HG02763 (cell line): ENCODE results near the gene USE1.

Source experiments
- ATAC-seq: cut with Tn5 transposase; IDR thresholded peaks from one replicate; pipeline ENCODE4 v1.9.1; 2021; ENCODE audit warnings: mild to moderate bottlenecking, moderate library complexity; ENCODE audit not compliant: unreplicated experiment

The USE1 gene

DNA sequence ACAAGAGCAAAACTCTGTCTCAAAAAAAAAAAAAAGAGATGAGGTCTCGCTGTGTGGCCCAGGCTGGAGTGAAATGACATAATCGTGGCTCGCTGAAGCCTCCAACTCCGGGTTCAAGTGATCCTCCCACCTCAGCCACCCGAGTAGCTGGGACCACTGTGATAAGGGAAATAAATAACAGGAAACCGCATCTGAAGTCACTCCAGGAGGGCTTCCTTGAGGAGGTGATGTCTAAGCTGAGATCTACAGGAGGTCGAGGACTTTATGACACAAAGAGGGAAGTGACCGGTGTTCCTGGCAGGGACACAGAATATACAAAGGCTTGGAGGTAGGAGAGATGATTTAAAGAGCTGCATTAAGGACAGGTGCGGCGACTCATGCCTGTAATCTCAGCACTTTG lies 39.5 kb downstream of the USE1 start:
- no peak for ATAC-seq

GRCh38 chr19:17255150-17255621 lies 40.0 kb downstream of the USE1 start:
- ATAC-seq, result no peak

DNA sequence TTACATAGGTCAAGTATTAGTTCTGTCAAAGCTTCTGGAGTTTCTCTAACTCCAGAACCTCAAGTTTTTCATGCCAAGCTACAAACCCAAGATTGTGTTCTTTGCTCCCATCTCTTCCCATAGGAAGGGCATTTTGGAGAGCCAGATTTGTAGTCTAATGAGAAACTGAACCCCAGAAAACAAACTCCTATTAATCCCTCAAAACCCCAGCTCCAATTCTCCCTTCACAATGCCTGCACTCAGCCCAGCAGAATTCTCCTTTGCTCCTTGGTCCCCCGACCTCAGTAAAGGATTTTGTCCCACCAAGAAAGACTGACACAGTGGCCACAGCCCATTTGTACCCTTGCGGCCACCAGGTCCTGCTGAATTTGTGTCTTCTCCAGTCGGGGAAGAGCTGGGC lies 41.0 kb downstream of the USE1 start:
- ATAC-seq, result no peak

GRCh38 chr19:17259118-17259780 lies 44.1 kb downstream of the USE1 start:
- ATAC-seq, result no peak

DNA sequence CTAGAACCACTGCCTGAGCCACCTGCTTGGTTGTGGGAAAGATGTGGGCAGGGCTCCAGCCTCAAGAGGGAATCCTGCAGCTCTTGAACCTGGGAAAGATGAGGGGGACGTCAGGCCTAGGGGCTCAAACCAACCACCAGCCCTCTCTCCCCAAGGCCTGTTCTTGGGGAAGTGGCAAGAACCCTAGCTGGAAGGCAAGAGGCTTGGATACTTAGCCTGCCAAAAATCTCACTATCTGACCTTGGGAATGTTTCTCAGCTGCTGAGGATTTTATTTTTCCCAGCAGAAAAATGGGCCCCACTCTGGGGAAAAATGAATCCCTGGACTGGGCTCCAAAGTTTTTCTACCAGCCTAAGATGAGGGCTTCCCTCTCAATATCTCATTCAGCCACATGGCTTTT lies 44.8 kb downstream of the USE1 start:
- no peak for ATAC-seq

DNA sequence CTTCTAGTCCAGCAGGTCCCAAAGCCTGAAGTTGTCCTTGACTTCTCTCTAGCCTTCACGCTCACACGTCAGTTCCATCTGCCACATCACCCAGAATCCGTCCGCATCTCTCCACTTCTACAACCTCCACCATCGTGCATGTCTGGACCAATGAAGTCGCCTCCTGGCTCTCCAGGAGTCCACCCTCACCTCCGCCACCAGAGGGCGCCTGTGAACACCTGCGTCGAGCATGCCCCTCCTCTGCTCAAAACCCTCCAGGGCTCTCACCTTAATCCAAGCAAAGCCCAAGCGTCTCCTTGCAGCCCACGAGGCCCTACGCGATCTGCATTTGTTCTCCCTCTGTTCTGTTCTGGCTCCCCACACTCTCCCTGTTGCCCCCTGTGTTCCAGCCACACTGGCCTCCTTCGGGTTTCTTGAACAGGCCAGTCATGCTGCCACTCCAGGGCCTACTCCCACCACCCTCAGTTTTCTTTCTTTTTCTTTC lies 45.7 kb downstream of the USE1 start:
- ATAC-seq, result peak; percentile 79

DNA sequence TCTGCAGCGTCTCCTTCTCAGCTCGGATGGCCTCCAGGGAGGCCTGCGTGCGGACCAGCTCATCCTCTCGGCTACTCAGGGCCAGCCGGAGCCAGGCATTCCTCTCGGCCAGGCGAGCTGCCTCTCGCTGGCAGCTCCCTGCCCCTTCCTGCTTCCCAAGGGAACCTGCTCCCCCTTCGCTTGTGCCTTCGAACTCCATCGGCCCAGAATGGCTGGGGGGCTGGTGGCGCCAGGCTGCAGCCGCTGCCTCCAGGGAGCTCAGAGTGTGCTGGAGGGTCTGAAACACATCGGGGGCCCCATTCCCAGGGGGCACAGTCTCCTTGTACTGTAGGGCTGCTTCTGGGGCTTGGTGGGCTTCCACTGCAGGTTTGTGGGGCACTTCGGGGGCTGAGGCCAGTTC lies 47.4 kb downstream of the USE1 start:
- no peak for ATAC-seq

- ATAC-seq, result no peak
Observed at GRCh38 chr19:17263712-17264640, 48.8 kb downstream of the USE1 start.

GRCh38 chr19:17264641-17264979 lies 49.5 kb downstream of the USE1 start, which contains the start of gene USHBP1:
Gene USHBP1 (minus strand): TSS chr19:17264745. CDS start chr19:17264299, 446 bp downstream.
- no peak for ATAC-seq

DNA sequence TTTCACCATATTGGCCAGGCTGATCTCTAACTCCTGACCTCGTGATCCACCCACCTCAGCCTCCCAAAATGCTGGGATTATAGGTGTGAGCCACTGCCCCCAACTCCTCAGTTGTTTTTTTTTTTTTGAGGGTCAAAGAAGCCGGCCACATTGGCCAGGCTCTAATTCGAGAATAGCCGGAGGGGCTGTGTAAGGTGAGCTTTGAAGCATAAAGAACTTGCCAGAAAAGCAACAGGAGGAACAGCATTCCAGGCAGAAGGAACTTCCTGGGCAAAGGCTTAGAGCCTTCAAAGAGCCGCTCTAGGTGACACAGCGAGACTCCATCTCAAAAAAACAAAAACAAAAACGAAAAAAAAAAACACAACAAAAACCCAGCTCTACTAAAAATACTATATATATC lies 50.9 kb downstream of the USE1 start:
- no peak for ATAC-seq

- ATAC-seq, result no peak
Observed at GRCh38 chr19:17266589-17266974, 51.4 kb downstream of the USE1 start.

GRCh38 chr19:17266975-17267788 lies 52.0 kb downstream of the USE1 start, which contains the start of gene BABAM1:
Gene BABAM1 (plus strand): TSS chr19:17267443. CDS start chr19:17268807, 1,364 bp downstream.
- ATAC-seq, result peak; percentile 92

GRCh38 chr19:17268754-17269153 lies 53.6 kb downstream of the USE1 start:
- no peak for ATAC-seq
